MM.1S (cell line): ENCODE measurements around the gene ADARB1.

ENCODE experiments used
- CTCF ChIP-seq: fragments of 300-600 bp; sonication (generic); IDR thresholded peaks from 2 replicates; pipeline ENCODE4 v1.5.1; 2016; ENCODE audit warnings: antibody characterized with exemption, low read length, mixed read lengths
- EZH2 ChIP-seq: fragments of 300-600 bp; sonication (generic); optimal IDR thresholded peaks from 2 replicates; pipeline ENCODE3; 2017; ENCODE audit warnings: low read depth, mild to moderate bottlenecking, antibody characterized with exemption, low read length, mixed read lengths
- EZH2phosphoT487 ChIP-seq: fragments of 300-600 bp; sonication (generic); IDR thresholded peaks from 2 replicates; pipeline ENCODE4 v1.6.1; 2018; ENCODE audit warnings: antibody characterized with exemption, low read length

- TF ChIP-seq CTCF (no peak), EZH2 (no peak), EZH2phosphoT487 (no peak)
Measured at GRCh38 chr21:45139473-45139872, 65.1 kb downstream of the ADARB1 start.
